ENCODE data around the gene DNAH11.

DNA sequence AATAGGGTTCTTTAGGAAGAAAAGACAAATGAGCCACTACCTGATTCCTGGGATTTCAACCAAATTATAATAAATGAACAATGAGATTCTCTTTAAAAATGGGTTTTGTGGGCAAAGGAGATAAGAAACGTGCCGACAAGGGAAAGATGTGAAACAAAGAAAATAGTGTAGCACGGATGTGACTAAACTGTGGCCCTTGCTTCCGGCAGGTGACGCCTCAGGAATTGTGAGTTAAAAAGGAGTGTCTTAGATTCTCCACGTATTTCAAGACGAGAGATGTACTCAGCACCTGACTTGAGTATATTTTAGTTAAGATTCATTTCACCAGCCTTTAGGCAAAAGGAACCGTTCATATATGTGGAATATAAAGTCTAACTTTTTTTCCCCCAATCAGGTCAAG lies 75.9 kb downstream of the DNAH11 start:
- no peak for TF ChIP-seq CREB1 (IDR thresholded peaks at IDR 0.05; ENCODE audit: low read depth)
- no peak for TF ChIP-seq EGR1 (IDR thresholded peaks at IDR 0.05)
- TF ChIP-seq EP300 (IDR thresholded peaks at IDR 0.05; ENCODE audit: borderline replicate concordance), result no peak
- TF ChIP-seq TAF1 (IDR thresholded peaks at IDR 0.05; ENCODE audit: low read depth), result no peak
- no peak for TF ChIP-seq TCF12 (IDR thresholded peaks at IDR 0.05; ENCODE audit: low read depth)
- no peak for TF ChIP-seq CEBPB (IDR thresholded peaks at IDR 0.05)
- TF ChIP-seq, protein P1, sequence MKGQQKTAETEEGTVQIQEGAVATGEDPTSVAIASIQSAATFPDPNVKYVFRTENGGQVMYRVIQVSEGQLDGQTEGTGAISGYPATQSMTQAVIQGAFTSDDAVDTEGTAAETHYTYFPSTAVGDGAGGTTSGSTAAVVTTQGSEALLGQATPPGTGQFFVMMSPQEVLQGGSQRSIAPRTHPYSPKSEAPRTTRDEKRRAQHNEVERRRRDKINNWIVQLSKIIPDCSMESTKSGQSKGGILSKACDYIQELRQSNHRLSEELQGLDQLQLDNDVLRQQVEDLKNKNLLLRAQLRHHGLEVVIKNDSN (IDR thresholded peaks at IDR 0.05), result no peak

Measured in Ishikawa (cell line).